Stimulated activated CD4-positive, alpha-beta T cell treated with anti-CD3 and anti-CD28 coated beads, TNF-alpha, amount 100 ng/mL, for 4 hours (primary cell): ENCODE measurements around the gene DEK.
"Not testable (repeated sequence)": the region's sequence is repeated elsewhere in the genome, so short reads cannot be mapped to it uniquely, and the experiment has no call there.

ENCODE experiments used
- DNase-seq, 3 experiments: peaks; one replicate each; pipeline ENCODE4 v3.0.0-alpha.2; 2020; ENCODE audit warnings: low read depth in 3 of 3

Gene DEK

DNA sequence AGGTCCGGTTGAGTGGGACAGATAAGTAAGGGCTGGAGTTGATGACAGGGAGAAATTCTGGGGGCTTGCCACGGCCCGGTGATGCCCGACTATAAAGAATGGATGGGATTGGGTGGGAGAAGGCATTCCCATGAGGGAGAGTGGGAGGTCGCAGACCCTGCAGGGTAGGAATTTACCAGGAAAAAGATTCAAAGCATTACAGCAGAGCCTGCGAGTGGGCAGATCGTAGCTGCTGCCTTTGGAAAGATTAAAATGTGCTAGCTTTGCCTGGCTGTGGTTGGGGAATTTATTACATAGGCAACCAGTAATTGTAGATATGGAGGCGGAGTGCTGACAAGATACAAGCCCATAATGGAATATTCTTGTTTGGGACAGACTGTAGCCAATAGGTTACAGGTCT, 59.6 kb downstream of the DEK start:
- DNase-seq: no peak

DNA sequence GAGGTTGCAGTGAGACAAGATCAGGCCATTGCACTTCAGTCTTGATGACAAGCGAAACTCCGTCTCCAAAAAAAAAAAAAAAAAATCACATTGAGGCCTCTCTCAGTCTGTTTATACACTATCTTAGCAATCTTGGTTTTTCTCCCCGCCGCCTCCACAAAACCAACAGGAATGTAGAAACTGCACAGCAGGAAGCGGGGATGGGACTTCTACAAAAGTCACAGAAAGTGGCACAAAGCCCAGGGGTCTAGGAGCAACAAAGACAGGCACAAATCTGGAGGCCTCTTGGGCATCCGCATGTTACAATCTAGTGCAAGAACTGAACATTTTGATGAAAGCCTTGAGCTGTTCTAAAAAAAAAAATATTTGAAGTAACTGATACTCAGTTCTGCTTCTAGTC, 60.5 kb downstream of the DEK start:
- no peak for DNase-seq

DNA sequence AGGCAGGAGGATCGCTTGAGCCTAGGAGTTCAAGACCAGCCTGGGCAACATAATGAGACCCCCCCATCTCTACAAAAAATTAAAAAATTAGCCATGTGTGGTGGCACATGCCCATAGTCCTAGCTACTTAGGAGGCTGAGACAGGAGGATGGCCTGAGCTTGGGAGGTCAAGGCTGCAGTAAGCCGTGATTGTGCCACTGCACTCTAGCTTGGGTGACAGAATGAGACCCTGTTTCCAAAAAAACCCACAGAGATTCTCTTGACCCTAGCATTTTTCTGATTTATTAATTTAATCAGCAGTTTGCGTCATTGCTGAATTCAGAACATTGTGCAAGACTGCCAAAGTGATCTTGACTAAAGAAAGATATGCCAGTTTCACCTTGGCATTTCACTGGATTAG, 72.3 kb downstream of the DEK start:
- DNase-seq: no peak

DNA sequence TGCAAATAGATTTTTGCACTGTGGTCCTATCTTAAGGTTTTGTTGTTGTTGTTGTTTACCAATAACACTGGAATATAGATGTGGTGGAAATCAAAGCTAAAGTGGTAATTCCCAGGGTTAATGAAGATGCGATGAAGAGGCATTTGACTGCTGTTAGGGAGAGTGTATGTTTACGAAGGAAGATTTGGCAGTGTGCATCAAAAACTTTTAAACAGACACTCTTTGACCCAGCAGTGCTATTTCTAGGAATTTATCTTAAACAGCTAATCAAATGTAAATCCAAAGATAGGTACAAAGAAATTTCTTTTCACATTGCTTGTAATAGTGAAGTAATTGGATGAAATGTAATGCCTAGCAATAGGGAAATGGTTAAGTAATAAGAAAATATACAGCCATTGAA, 75.1 kb downstream of the DEK start:
- no peak for DNase-seq

DNA sequence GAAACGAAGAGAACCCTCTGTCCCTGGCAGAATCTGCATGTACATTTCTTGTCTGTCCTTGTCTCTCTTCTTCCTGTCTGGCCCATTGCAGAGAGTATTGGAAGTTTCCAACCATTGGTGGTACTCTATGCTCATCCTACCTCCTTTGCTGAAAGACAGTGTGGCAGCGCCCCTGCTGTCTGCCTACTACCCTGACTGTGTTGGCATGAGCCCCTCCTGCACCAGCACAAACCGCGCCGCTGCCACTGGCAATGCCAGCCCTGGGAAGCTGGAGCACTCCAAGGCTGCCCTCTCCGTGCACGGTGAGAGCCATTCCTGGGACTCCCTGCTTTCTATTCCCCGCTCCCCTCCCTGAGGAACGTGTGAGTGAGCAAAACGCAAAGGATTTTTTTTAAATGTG, 76.6 kb downstream of the DEK start:
- no peak for DNase-seq

DNA sequence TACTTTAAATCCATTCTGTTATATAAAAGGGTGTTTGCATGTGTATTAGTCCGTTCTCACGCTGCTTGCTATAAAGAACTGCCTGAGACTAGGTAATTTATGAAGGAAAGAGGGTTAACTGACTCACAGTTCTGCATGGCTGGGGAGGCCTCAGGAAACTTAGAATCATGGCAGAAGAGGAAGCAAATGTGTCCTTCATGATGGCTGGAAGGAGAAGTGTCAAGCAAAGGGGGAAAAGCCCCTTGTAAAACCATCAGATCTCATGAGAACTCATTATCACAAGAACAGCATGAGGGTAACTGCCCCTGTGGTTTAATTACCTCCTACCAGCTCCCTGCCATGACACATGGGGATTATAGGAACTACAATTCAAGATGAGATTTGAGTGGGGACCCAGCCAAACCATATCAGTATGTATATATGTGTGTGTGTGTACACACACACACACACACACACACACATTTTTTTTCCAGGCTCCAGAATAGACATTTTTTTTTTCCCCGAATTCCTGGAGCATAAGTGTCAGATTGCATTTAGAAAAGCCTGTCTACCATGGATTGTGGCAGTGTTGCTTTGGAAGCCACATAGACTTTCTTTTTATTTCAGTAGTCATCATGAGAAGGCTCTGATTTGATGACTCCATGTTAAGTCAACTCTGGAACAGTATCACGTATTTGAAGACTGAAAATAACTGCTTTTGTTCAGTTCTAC, 77.6 kb downstream of the DEK start:
- DNase-seq: no peak

DNA sequence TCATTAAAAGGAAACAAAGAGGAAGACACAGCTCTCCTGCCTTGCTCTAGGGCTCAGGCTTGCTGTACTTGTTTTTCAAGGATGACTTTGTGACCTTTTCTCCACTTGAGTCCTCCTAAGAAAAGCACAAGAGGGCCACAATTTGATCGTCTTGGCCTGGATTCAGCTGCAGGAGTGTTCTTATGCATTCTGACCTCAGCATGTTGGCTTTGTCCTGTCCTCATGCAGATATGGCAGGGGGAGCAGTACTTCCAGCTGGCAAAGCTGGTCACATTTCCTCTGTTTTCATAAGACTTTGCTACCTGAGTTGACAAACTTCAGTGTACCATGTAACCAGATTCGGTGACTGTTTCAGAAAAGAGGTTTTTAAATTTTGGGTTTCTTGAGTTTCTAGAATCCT, 78.3 kb downstream of the DEK start:
- DNase-seq: no peak

DNA sequence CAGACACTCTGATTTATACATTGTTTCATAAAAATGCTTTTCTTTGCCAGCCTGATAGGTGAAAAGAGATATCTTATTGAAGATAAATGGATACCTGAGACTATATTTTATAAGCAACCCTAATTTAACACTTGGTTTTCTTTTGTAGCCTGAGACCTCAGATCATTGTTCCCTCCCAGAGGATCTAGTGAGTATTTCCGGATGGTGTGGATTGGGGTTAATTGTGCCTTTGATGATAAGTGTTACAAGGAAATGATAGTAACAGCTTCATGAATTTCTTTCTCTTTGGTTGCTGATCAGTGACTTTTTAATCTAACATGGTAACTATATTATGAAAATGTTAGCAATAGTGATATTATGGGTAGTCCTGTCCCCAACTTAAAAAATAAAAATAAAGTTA, 78.7 kb downstream of the DEK start:
- DNase-seq: no peak

DNA sequence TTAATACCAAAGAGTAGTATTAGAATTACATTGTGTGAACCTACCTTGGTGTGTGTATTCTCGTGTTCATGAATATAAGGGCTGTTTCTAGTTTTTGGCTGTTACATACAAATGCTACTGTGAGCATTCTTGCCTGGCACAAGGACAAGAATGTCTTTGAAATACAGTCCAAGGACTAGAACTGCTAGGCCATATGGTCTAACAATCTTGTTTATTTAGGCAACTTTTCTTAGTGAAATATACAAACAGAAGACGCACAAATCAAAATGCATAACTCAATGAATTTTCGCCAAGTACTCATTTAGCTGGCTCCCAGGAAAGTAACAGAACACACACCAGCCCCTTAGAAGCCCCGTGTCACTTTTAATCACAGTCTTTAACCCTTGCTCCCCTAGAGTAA, 80.6 kb downstream of the DEK start:
- no peak for DNase-seq

DNA sequence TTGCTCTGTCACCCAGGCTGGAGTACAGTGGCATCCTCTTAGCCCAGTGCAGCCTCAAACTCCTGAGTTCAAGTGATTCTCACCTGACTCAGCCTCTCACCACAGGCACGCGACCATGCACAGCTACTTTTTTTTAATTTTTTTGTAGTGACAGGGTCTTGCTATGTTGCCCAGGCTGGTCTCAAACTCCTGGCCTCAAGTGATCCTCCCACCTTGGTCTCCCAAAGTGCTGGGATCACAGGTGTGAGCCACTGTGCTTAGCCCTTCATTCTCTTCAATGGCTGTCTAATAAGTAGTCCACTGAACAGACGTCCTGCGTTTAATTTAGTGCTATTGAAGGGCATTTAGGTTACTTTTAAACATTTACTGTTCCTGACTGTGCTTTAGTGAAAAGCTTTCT, 81.8 kb downstream of the DEK start:
- DNase-seq: no peak

DNA sequence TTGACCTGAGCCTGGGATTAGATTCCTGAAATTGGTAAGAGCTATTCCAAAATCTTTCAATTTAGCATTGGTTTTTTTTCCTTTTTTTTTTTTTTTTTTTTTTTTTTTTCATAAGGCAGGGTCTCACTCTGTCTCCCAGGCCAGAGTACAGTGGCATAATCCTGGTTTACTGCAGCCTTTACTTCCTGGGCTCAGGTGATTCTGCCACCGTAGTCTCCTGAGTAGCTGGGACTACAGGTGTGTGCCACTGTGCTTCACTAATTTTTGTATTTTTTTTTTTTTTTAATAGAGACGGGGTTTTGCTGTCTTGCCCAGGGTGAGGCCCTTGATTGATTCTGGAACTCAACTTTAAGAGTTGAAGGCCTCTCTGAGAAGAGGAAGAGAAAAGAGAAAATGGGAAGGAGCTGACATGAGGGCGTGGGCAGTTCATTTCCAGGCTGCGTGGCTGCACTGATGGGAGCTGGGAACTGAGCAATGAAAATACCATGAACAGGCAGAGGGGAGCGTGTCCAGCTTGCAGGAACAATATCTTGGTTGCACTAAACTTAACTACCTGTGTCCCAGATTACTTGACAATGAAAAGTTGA, 84.5 kb downstream of the DEK start:
- no peak for DNase-seq

DNA sequence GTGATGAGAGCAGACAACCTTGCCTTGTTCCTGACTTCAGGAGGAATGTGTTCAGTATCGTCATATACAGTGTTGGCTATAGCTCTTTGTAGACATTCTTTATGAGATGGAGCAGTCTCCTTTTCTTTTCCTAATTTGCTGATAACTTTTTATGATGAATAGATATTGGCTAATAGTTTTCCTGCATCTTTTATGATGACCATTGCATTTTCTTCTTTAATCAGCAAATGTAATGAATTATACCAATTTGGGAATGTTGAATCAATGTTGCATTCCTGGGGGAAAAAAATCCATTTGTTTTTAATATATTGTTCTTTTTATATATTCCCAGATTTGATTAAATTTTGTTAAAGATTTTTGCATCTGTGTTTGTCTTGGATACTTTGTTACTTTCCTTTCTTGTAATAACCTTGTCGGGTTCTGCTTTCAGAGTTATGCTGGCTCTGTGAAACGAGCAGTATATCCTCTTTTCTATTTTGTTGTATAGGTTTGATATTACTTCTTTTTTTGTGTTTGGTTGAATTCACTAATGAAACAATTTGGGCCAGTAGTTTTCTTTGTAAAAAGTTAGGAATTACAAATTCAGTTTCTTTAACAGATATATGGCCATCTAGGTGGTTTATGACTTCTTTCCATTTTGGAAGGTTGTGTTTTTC, 85.2 kb downstream of the DEK start:
- DNase-seq: no peak

DNA sequence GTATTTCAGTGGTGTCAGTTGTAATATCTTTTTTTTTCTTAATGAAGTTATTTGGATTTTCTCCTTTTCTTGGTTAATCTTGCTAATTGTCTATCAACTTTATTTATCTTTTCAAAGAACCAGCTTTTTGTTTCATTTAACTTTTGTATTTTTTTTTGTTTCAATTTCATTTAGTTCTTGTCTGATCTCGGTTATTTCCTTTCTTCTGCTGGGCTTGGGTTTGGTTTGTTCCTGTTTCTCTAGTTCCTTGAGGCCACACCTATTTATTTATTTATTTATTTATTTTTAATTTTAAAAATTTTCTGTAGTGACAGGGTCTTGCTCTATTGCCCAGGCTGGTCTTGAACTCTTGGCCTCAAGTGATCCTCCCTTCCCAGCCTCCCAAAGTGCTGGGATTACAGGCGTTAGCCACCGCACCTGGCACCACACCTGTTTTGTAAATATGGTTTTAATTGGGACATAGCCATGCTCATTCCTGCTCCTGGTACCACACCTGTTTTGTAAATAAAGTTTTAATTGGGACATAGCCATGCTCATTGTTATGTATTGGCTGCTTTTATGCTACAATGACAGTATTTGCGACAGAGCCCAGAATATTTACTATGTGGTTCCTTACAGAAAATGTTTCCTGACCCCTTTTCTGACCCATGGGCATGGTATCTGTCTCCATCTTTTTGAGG, 86.9 kb downstream of the DEK start:
- no peak for DNase-seq

DNA sequence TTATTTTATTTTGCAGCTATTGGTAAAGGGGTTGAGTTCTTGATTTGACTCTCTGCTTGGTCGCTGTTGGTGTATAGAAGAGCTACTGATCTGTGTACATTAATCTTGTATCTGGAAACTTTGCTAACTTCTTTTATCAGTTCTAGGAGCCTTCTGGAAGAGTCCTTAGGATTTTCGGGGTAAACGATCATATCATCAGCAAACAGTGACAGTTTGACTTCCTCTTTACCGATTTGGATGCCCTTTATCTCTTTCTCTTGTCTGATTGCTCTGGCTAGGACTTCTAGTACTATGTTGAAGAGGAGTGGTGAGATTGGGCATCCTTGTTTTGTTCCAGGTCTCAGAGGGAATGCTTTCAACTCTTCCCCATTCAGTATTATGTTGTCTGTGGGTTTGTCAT, 88.1 kb downstream of the DEK start:
- not testable (repeated sequence) for DNase-seq
